ENCODE data around the gene ZNF501.

DNA sequence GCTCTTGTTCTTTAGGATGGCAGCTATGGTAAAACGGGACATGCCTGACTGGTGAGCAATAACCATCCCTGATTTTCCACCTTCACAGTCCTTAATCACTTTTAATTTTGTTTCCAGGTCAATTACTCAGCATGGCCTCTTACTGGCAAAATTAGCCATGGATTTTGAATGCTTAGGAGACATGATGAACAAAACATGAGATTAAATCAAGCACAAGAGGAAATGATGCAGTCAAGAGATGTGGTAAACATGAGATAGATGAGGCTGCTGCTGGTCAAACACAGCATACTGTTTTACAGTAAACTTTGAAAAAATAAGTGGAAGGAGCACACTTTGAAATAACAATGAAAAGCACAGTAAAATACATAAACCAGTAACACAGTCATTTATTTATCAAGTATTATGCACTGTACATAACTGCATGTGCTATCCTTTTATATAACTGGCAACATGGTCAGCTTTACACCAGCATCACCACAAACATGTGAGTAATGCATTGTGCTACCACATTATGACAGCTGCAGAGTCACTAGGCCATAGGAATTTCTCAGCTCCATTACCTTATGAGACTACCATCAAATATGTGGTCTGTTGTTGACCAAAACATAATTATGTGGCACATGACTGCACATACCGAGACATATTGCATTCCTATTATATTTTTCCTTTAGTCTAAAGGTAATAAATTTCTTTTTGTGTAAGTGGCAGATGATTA is 47.1 kb upstream of the ZNF501 start:
- TF ChIP-seq, protein P1, sequence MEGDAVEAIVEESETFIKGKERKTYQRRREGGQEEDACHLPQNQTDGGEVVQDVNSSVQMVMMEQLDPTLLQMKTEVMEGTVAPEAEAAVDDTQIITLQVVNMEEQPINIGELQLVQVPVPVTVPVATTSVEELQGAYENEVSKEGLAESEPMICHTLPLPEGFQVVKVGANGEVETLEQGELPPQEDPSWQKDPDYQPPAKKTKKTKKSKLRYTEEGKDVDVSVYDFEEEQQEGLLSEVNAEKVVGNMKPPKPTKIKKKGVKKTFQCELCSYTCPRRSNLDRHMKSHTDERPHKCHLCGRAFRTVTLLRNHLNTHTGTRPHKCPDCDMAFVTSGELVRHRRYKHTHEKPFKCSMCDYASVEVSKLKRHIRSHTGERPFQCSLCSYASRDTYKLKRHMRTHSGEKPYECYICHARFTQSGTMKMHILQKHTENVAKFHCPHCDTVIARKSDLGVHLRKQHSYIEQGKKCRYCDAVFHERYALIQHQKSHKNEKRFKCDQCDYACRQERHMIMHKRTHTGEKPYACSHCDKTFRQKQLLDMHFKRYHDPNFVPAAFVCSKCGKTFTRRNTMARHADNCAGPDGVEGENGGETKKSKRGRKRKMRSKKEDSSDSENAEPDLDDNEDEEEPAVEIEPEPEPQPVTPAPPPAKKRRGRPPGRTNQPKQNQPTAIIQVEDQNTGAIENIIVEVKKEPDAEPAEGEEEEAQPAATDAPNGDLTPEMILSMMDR (IDR thresholded peaks at IDR 0.05) = no peak
- TF ChIP-seq POLR2AphosphoS5 (IDR thresholded peaks at IDR 0.05) (no peak), EP300 (IDR thresholded peaks at IDR 0.05) (no peak)
